HEK293 (cell line): ENCODE data around the gene ADAMTS12.

Experiments used
- CTCF ChIA-PET: fragments of 350-600 bp; formaldehyde crosslinking; extraction: SDS; loops from one replicate; lab custom pipeline; 2021; ENCODE audit warnings: antibody characterized with exemption; lab: Yijun Ruan, JAX
- POLR2A ChIA-PET: fragments of 300-600 bp; formaldehyde crosslinking; extraction: SDS; loops from one replicate; lab custom pipeline; 2020; ENCODE audit warnings: antibody characterized with exemption, inconsistent platforms; lab: Yijun Ruan, JAX
- H3K27ac ChIP-seq: fragments of 200-500 bp; sonication (Bioruptor generic); 2 replicates; pipeline ENCODE4 v1.5.1; 2014; ENCODE audit warnings: low read depth, low read length, control low read depth, inconsistent platforms; ENCODE audit errors: extremely low read depth
- H3K36me3 ChIP-seq, 2 experiments: fragments of 200-500 bp in 1 of 2; sonication (Bioruptor generic) in 1 of 2; 1 replicate in 1 of 2; 2 replicates in 1 of 2; pipeline ENCODE4 v1.5.1; 2014 to 2017; ENCODE audit warnings: inconsistent platforms in 2 of 2, low read length in 2 of 2; ENCODE audit not compliant: control insufficient read depth in 2 of 2, insufficient read depth in 1 of 2
- H3K4me1 ChIP-seq: fragments of 200-500 bp; sonication (Bioruptor generic); 2 replicates; pipeline ENCODE4 v1.5.1; 2014; ENCODE audit warnings: mild to moderate bottlenecking, low read length, inconsistent platforms; ENCODE audit not compliant: control insufficient read depth, insufficient read depth
- H3K4me3 ChIP-seq: 2 replicates; pipeline ENCODE4 v1.5.1; 2011; ENCODE audit warnings: low read depth, mild to moderate bottlenecking, control low read depth, low read length, moderate library complexity
- H3K9me3 ChIP-seq: fragments of 200-500 bp; sonication (Bioruptor generic); 2 replicates; pipeline ENCODE4 v1.5.1; 2014; ENCODE audit warnings: low read depth, low read length, inconsistent platforms; ENCODE audit not compliant: control insufficient read depth, insufficient read depth
- AEBP2 ChIP-seq: fragments of 450-650 bp; formaldehyde crosslinking; IDR thresholded peaks from 2 replicates; pipeline ENCODE4 v1.5.1; 2016; ENCODE audit warnings: missing biosample characterization, missing genetic modification characterization, borderline replicate concordance
- GLI2 ChIP-seq: fragments of 450-650 bp; formaldehyde crosslinking; IDR thresholded peaks from 2 replicates; pipeline ENCODE4; 2017; ENCODE audit warnings: missing biosample characterization, missing genetic modification characterization, low read depth, borderline replicate concordance
- GLI4 ChIP-seq: fragments of 450-650 bp; formaldehyde crosslinking; IDR thresholded peaks from 2 replicates; pipeline ENCODE4 v1.5.1; 2016; ENCODE audit warnings: missing biosample characterization, missing genetic modification characterization
- MYNN ChIP-seq: fragments of 450-650 bp; formaldehyde crosslinking; IDR thresholded peaks from 2 replicates; pipeline ENCODE4 v1.5.1; 2016; ENCODE audit warnings: missing biosample characterization, missing genetic modification characterization, borderline replicate concordance
- REPIN1 ChIP-seq: fragments of 450-650 bp; formaldehyde crosslinking; IDR thresholded peaks from 2 replicates; pipeline ENCODE4 v1.5.1; 2017; ENCODE audit warnings: missing biosample characterization, missing genetic modification characterization, low read depth
- ZBTB26 ChIP-seq: fragments of 450-650 bp; formaldehyde crosslinking; optimal IDR thresholded peaks from 2 replicates; pipeline ENCODE3; 2016; ENCODE audit warnings: missing biosample characterization, mild to moderate bottlenecking, missing genetic modification characterization
- ZBTB6 ChIP-seq: fragments of 450-650 bp; formaldehyde crosslinking; IDR thresholded peaks from 2 replicates; pipeline ENCODE4 v1.5.1; 2017; ENCODE audit warnings: missing biosample characterization, missing genetic modification characterization
- ZNF148 ChIP-seq: fragments of 450-650 bp; formaldehyde crosslinking; IDR thresholded peaks from 2 replicates; pipeline ENCODE4 v1.5.0; 2017; ENCODE audit warnings: missing biosample characterization, missing genetic modification characterization, borderline replicate concordance
- ZNF202 ChIP-seq: fragments of 450-650 bp; formaldehyde crosslinking; IDR thresholded peaks from 2 replicates; pipeline ENCODE4 v1.5.1; 2016; ENCODE audit warnings: missing biosample characterization, missing genetic modification characterization, borderline replicate concordance
- ZNF24 ChIP-seq: fragments of 450-650 bp; formaldehyde crosslinking; IDR thresholded peaks from 2 replicates; pipeline ENCODE4 v1.5.1; 2016; ENCODE audit warnings: missing biosample characterization, missing genetic modification characterization
- ZNF404 ChIP-seq: fragments of 450-650 bp; formaldehyde crosslinking; IDR thresholded peaks from 2 replicates; pipeline ENCODE4 v1.5.1; 2017; ENCODE audit warnings: missing biosample characterization, missing genetic modification characterization
- ZNF549 ChIP-seq: fragments of 450-650 bp; IDR thresholded peaks from 2 replicates; pipeline ENCODE4 v1.5.1; 2018; ENCODE audit warnings: missing biosample characterization, missing genetic modification characterization, mild to moderate bottlenecking, inconsistent platforms, moderate library complexity
- ZNF555 ChIP-seq: fragments of 450-650 bp; formaldehyde crosslinking; conservative IDR thresholded peaks from 2 replicates; pipeline ENCODE4 v1.5.1; 2017; ENCODE audit warnings: missing biosample characterization, mild to moderate bottlenecking, missing genetic modification characterization, inconsistent platforms
- ZNF580 ChIP-seq: fragments of 450-650 bp; formaldehyde crosslinking; IDR thresholded peaks from 2 replicates; pipeline ENCODE4 v1.5.1; 2016; ENCODE audit warnings: missing biosample characterization, missing genetic modification characterization
- ZNF654 ChIP-seq: fragments of 450-650 bp; formaldehyde crosslinking; IDR thresholded peaks from 2 replicates; pipeline ENCODE4 v1.5.1; 2016; ENCODE audit warnings: low read depth, missing biosample characterization, missing genetic modification characterization
- ZNF677 ChIP-seq: fragments of 450-650 bp; IDR thresholded peaks from 2 replicates; pipeline ENCODE4 v1.5.0; 2018; ENCODE audit warnings: missing biosample characterization, mild to moderate bottlenecking, missing genetic modification characterization, moderate library complexity
- ZSCAN23 ChIP-seq: fragments of 450-650 bp; formaldehyde crosslinking; IDR thresholded peaks from 2 replicates; pipeline ENCODE4 v1.5.1; 2016; ENCODE audit warnings: missing biosample characterization, missing genetic modification characterization
- TF ChIP-seq, protein P1 (sequence below): fragments of 450-650 bp; formaldehyde crosslinking; IDR thresholded peaks from 2 replicates; pipeline ENCODE4 v1.5.1; 2016; ENCODE audit warnings: missing biosample characterization, missing genetic modification characterization
- TF ChIP-seq, protein P2 (sequence below): fragments of 450-650 bp; formaldehyde crosslinking; conservative IDR thresholded peaks from 2 replicates; pipeline ENCODE4 v1.5.1; 2016; ENCODE audit warnings: low read depth, missing biosample characterization, missing genetic modification characterization

ADAMTS12 gene

DNA sequence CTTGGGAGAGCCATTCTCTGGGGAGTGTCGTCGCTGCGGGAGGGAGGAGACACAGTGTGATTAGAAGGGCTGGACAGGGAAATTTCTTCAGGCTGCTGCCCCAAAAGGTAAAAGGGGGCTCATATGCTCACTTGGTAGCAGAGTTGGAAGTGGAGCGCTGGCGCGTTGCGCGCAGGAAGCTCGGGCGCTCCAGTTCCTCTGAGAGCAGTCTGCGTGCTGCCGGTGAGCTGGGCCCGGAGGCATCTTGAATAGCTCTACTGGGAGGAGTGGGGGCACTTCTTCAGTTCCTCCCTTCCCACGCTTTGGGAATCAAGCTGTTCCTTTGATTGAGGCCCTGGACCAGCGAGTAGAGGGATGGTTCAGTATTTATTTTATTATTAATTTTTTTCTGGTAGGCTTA, 47.1 kb upstream of the ADAMTS12 start:
- POLR2A ChIA-PET: no interaction called here
- CTCF ChIA-PET: interaction anchor here (0.8 kb wide), 1 partner anchor 47 kb away, joined by 3 read pairs; the partner anchor contains the start of gene ADAMTS12
- Histone ChIP-seq H3K36me3 (no peaks in the 10 kb centered on the region), H3K9me3 (no peaks in the 10 kb centered on the region), H3K4me3 (no peak overlapping the region), H3K27ac (no peak overlapping the region), H3K4me1 (no peaks in the 10 kb centered on the region)
- TF ChIP-seq ZNF202 (no peak), ZNF549 (tag by site-specific recombination) (no peak), ZBTB26 (tag by site-specific recombination) (no peak), ZNF148 (tag by site-specific recombination) (no peak), AEBP2 (tag by site-specific recombination) (no peak), ZNF677 (tag by site-specific recombination) (no peak), ZSCAN23 (no peak), GLI4 (tag by site-specific recombination) (no peak), MYNN (tag by site-specific recombination) (no peak), REPIN1 (tag by site-specific recombination) (no peak), GLI2 (tag by site-specific recombination) (no peak), ZBTB6 (tag by site-specific recombination) (no peak), ZNF654 (tag by site-specific recombination) (no peak), ZNF404 (tag by site-specific recombination) (no peak), ZNF580 (tag by site-specific recombination) (no peak), ZNF24 (tag by site-specific recombination) (no peak), ZNF555 (tag by site-specific recombination) (no peak)
- TF ChIP-seq, protein P1, sequence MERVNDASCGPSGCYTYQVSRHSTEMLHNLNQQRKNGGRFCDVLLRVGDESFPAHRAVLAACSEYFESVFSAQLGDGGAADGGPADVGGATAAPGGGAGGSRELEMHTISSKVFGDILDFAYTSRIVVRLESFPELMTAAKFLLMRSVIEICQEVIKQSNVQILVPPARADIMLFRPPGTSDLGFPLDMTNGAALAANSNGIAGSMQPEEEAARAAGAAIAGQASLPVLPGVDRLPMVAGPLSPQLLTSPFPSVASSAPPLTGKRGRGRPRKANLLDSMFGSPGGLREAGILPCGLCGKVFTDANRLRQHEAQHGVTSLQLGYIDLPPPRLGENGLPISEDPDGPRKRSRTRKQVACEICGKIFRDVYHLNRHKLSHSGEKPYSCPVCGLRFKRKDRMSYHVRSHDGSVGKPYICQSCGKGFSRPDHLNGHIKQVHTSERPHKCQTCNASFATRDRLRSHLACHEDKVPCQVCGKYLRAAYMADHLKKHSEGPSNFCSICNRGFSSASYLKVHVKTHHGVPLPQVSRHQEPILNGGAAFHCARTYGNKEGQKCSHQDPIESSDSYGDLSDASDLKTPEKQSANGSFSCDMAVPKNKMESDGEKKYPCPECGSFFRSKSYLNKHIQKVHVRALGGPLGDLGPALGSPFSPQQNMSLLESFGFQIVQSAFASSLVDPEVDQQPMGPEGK (tag by site-specific recombination): no peak
- TF ChIP-seq, protein P2, sequence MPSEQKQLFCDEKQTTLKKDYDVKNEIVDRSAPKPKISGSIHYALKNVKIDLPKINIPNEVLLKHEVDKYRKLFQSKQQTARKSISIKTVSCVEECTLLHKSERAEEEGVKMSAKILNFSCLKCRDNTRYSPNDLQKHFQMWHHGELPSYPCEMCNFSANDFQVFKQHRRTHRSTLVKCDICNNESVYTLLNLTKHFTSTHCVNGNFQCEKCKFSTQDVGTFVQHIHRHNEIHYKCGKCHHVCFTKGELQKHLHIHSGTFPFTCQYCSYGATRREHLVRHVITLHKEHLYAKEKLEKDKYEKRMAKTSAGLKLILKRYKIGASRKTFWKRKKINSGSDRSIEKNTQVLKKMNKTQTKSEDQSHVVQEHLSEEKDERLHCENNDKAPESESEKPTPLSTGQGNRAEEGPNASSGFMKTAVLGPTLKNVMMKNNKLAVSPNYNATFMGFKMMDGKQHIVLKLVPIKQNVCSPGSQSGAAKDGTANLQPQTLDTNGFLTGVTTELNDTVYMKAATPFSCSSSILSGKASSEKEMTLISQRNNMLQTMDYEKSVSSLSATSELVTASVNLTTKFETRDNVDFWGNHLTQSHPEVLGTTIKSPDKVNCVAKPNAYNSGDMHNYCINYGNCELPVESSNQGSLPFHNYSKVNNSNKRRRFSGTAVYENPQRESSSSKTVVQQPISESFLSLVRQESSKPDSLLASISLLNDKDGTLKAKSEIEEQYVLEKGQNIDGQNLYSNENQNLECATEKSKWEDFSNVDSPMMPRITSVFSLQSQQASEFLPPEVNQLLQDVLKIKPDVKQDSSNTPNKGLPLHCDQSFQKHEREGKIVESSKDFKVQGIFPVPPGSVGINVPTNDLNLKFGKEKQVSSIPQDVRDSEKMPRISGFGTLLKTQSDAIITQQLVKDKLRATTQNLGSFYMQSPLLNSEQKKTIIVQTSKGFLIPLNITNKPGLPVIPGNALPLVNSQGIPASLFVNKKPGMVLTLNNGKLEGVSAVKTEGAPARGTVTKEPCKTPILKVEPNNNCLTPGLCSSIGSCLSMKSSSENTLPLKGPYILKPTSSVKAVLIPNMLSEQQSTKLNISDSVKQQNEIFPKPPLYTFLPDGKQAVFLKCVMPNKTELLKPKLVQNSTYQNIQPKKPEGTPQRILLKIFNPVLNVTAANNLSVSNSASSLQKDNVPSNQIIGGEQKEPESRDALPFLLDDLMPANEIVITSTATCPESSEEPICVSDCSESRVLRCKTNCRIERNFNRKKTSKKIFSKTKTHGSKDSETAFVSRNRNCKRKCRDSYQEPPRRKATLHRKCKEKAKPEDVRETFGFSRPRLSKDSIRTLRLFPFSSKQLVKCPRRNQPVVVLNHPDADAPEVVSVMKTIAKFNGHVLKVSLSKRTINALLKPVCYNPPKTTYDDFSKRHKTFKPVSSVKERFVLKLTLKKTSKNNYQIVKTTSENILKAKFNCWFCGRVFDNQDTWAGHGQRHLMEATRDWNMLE: no peak
- TF ChIP-seq, all 188 proteins: peak for 0
